CD4-positive, alpha-beta T cell treated with Interleukin-6 at 100 ng/mL for 8 hours (primary cell): ENCODE data around the gene RAB40C.

Experiments used
- DNase-seq: peaks from one replicate; pipeline ENCODE4 v3.0.0-alpha.2; 2020; ENCODE audit warnings: mixed read lengths, low spot score

The RAB40C gene

GRCh38 chr16:633336-634050 lies 43.6 kb downstream of the RAB40C start:
- no peak for DNase-seq

GRCh38 chr16:634051-634670 lies 44.3 kb downstream of the RAB40C start:
- no peak for DNase-seq

GRCh38 chr16:634996-635395 lies 45.1 kb downstream of the RAB40C start:
- DNase-seq = no peak

- DNase-seq = no peak
These were observed 45.8 kb downstream of the RAB40C start for GRCh38 chr16:635573-636205.

GRCh38 chr16:636206-637080 lies 46.6 kb downstream of the RAB40C start, which contains the start of gene METTL26:
TSS of gene METTL26 (minus strand) at chr16:636305. CDS start at chr16:636290, 15 bp downstream.
- peak; percentile 94 for DNase-seq

- peak; percentile 90 for DNase-seq
These were observed 47.5 kb downstream of the RAB40C start for GRCh38 chr16:637081-638018.

GRCh38 chr16:638034-638543 lies 48.2 kb downstream of the RAB40C start:
- no peak for DNase-seq

GRCh38 chr16:638836-639235 lies 49.0 kb downstream of the RAB40C start:
- DNase-seq = no peak

GRCh38 chr16:640614-641013 lies 50.7 kb downstream of the RAB40C start:
- no peak for DNase-seq

- DNase-seq = peak; percentile 53
These were observed 51.7 kb downstream of the RAB40C start, which contains the start of gene MCRIP2 for GRCh38 chr16:641326-642188. TSS of gene MCRIP2 (plus strand) at chr16:641828. CDS start at chr16:641992, 164 bp downstream.

GRCh38 chr16:642189-643049 lies 52.6 kb downstream of the RAB40C start:
- no peak for DNase-seq

- no peak for DNase-seq
These were observed 53.1 kb downstream of the RAB40C start for GRCh38 chr16:643050-643368.

- no peak for DNase-seq
These were observed 54.7 kb downstream of the RAB40C start for GRCh38 chr16:644556-644955.

GRCh38 chr16:645852-646678 lies 56.2 kb downstream of the RAB40C start:
- DNase-seq = no peak

GRCh38 chr16:646679-647172 lies 56.9 kb downstream of the RAB40C start:
- no peak for DNase-seq

- DNase-seq = no peak
These were observed 57.5 kb downstream of the RAB40C start for GRCh38 chr16:647173-647902.
